HG02885 (cell line): ENCODE measurements around the gene ILKAP.

ENCODE experiments used
- ATAC-seq: cut with Tn5 transposase; IDR thresholded peaks from one replicate; pipeline ENCODE4 v1.9.1; 2021; ENCODE audit warnings: mild to moderate bottlenecking; ENCODE audit not compliant: unreplicated experiment, poor library complexity

The ILKAP gene

GRCh38 chr2:238155051-238155760 lies 48.3 kb downstream of the ILKAP start:
- ATAC-seq, result no peak

- ATAC-seq, result no peak
Measured at GRCh38 chr2:238154570-238154969, 48.9 kb downstream of the ILKAP start.

- no peak for ATAC-seq
Measured at GRCh38 chr2:238152771-238153688, 50.5 kb downstream of the ILKAP start.

GRCh38 chr2:238151628-238152235 lies 51.8 kb downstream of the ILKAP start:
- no peak for ATAC-seq

GRCh38 chr2:238151205-238151604 lies 52.3 kb downstream of the ILKAP start:
- ATAC-seq, result no peak

- no peak for ATAC-seq
Measured at GRCh38 chr2:238150686-238151085, 52.8 kb downstream of the ILKAP start.

- no peak for ATAC-seq
Measured at GRCh38 chr2:238149841-238150572, 53.5 kb downstream of the ILKAP start.

GRCh38 chr2:238148981-238149380 lies 54.5 kb downstream of the ILKAP start:
- no peak for ATAC-seq

GRCh38 chr2:238146884-238147544 lies 56.5 kb downstream of the ILKAP start:
- no peak for ATAC-seq

GRCh38 chr2:238145851-238146250 lies 57.6 kb downstream of the ILKAP start:
- ATAC-seq, result no peak

GRCh38 chr2:238145046-238145445 lies 58.4 kb downstream of the ILKAP start:
- ATAC-seq, result no peak

GRCh38 chr2:238144262-238144661 lies 59.2 kb downstream of the ILKAP start:
- ATAC-seq, result no peak

- no peak for ATAC-seq
Measured at GRCh38 chr2:238143239-238143951, 60.1 kb downstream of the ILKAP start.

GRCh38 chr2:238142382-238143205 lies 60.9 kb downstream of the ILKAP start:
- no peak for ATAC-seq

GRCh38 chr2:238141541-238142318 lies 61.8 kb downstream of the ILKAP start:
- ATAC-seq, result no peak

- ATAC-seq, result no peak
Measured at GRCh38 chr2:238140721-238141540, 62.6 kb downstream of the ILKAP start.

GRCh38 chr2:238140040-238140439 lies 63.5 kb downstream of the ILKAP start:
- no peak for ATAC-seq
